Measurements from ENCODE around the gene PPP1R26. TPM values are rescaled to one million over a fixed set of nuclear protein-coding genes. Genes with fewer than 3 reads are reported as not detected.
"Not testable (repeated sequence)": the region's sequence is repeated elsewhere in the genome, so short reads cannot be mapped to it uniquely, and the experiment has no call there.

The PPP1R26 gene
- total RNA-seq, 1 donor, result 21.3 TPM

GRCh38 chr9:135516132-135516860 lies 36.7 kb downstream of the PPP1R26 start:
- DNase-seq (ENCODE audit: low read depth in 2 of 3, low spot score in 2 of 3), result peak in 1 of 3 donors; percentile 18

- no peak for DNase-seq (ENCODE audit: low read depth in 2 of 3, low spot score in 2 of 3)
Measured at GRCh38 chr9:135517407-135517822, 37.8 kb downstream of the PPP1R26 start.

- DNase-seq (ENCODE audit: low read depth in 2 of 3, low spot score in 2 of 3), result no peak
Measured at GRCh38 chr9:135519179-135519971, 39.8 kb downstream of the PPP1R26 start.

GRCh38 chr9:135520916-135521607 lies 41.5 kb downstream of the PPP1R26 start, which contains the start of gene LCN1:
TSS of gene LCN1 (plus strand) at chr9:135521440. CDS start at chr9:135521498, 58 bp downstream.
- no peak for DNase-seq (ENCODE audit: low read depth in 2 of 3, low spot score in 2 of 3)

GRCh38 chr9:135521608-135522095 lies 42.1 kb downstream of the PPP1R26 start:
- no peak for DNase-seq (ENCODE audit: low read depth in 2 of 3, low spot score in 2 of 3)

GRCh38 chr9:135522137-135522877 lies 42.7 kb downstream of the PPP1R26 start:
- no peak for DNase-seq (ENCODE audit: low read depth in 2 of 3, low spot score in 2 of 3)

GRCh38 chr9:135522931-135523330 lies 43.3 kb downstream of the PPP1R26 start:
- DNase-seq (ENCODE audit: low read depth in 2 of 3, low spot score in 2 of 3), result no peak

- no peak for DNase-seq (ENCODE audit: low read depth in 2 of 3, low spot score in 2 of 3)
Measured at GRCh38 chr9:135523521-135524129, 44.0 kb downstream of the PPP1R26 start.

GRCh38 chr9:135524130-135524861 lies 44.7 kb downstream of the PPP1R26 start:
- DNase-seq (ENCODE audit: low read depth in 2 of 3, low spot score in 2 of 3), result no peak

GRCh38 chr9:135525241-135526088 lies 45.9 kb downstream of the PPP1R26 start:
- no peak for DNase-seq (ENCODE audit: low read depth in 2 of 3, low spot score in 2 of 3)

- no peak for DNase-seq (ENCODE audit: low read depth in 2 of 3, low spot score in 2 of 3)
Measured at GRCh38 chr9:135526089-135526729, 46.6 kb downstream of the PPP1R26 start.

- DNase-seq (ENCODE audit: low read depth in 2 of 3, low spot score in 2 of 3), result no peak
Measured at GRCh38 chr9:135526730-135527571, 47.4 kb downstream of the PPP1R26 start.

GRCh38 chr9:135528842-135529435 lies 49.4 kb downstream of the PPP1R26 start:
- DNase-seq (ENCODE audit: low read depth in 2 of 3, low spot score in 2 of 3), result not testable (repeated sequence)

GRCh38 chr9:135530146-135530545 lies 50.6 kb downstream of the PPP1R26 start:
- DNase-seq (ENCODE audit: low read depth in 2 of 3, low spot score in 2 of 3), result no peak

GRCh38 chr9:135531096-135531495 lies 51.5 kb downstream of the PPP1R26 start:
- no peak for DNase-seq (ENCODE audit: low read depth in 2 of 3, low spot score in 2 of 3)

GRCh38 chr9:135533113-135533512 lies 53.5 kb downstream of the PPP1R26 start:
- no peak for DNase-seq (ENCODE audit: low read depth in 2 of 3, low spot score in 2 of 3)

GRCh38 chr9:135533674-135534073 lies 54.1 kb downstream of the PPP1R26 start:
- DNase-seq (ENCODE audit: low read depth in 2 of 3, low spot score in 2 of 3), result no peak
